GM19438 (cell line): Measurements from ENCODE around the gene LGMN.

Source experiments
- ATAC-seq: cut with Tn5 transposase; IDR thresholded peaks from one replicate; pipeline ENCODE4 v1.9.1; 2021; ENCODE audit warnings: low read depth; ENCODE audit not compliant: unreplicated experiment

The LGMN gene

GRCh38 chr14:92702441-92702918 lies 45.9 kb downstream of the LGMN start:
- ATAC-seq, result peak; percentile 34

GRCh38 chr14:92701826-92702225 lies 46.6 kb downstream of the LGMN start:
- no peak for ATAC-seq

- ATAC-seq, result no peak
Observed at GRCh38 chr14:92698393-92698792, 50.0 kb downstream of the LGMN start.

GRCh38 chr14:92696366-92696765 lies 52.1 kb downstream of the LGMN start:
- no peak for ATAC-seq

- no peak for ATAC-seq
Observed at GRCh38 chr14:92695562-92695961, 52.9 kb downstream of the LGMN start.

GRCh38 chr14:92694807-92695206 lies 53.6 kb downstream of the LGMN start:
- ATAC-seq, result no peak

- no peak for ATAC-seq
Observed at GRCh38 chr14:92693998-92694795, 54.2 kb downstream of the LGMN start.

- no peak for ATAC-seq
Observed at GRCh38 chr14:92692822-92693226, 55.6 kb downstream of the LGMN start.

- no peak for ATAC-seq
Observed at GRCh38 chr14:92690171-92691011, 58.0 kb downstream of the LGMN start.

GRCh38 chr14:92688434-92689375 lies 59.7 kb downstream of the LGMN start:
- no peak for ATAC-seq

- ATAC-seq, result no peak
Observed at GRCh38 chr14:92687681-92688433, 60.6 kb downstream of the LGMN start.

GRCh38 chr14:92686900-92687427 lies 61.5 kb downstream of the LGMN start:
- peak; percentile 71 for ATAC-seq

- no peak for ATAC-seq
Observed at GRCh38 chr14:92686411-92686899, 62.0 kb downstream of the LGMN start.

GRCh38 chr14:92685784-92686355 lies 62.6 kb downstream of the LGMN start:
- no peak for ATAC-seq

- no peak for ATAC-seq
Observed at GRCh38 chr14:92684801-92685560, 63.4 kb downstream of the LGMN start.

GRCh38 chr14:92683041-92683440 lies 65.4 kb downstream of the LGMN start:
- no peak for ATAC-seq

GRCh38 chr14:92680781-92681650 lies 67.4 kb downstream of the LGMN start:
- no peak for ATAC-seq
